Pancreas (tissue), 10 donors: Measurements from ENCODE around the gene RPL35. TPM values are rescaled to one million over a fixed set of nuclear protein-coding genes. Genes with fewer than 3 reads are reported as not detected.

Experiments used
- ATAC-seq, 4 donors: fragments of 200-7000 bp; cut with Tn5 transposase; one replicate each; pipeline versions ENCODE4 v1.8.0 to v1.9.1; 2020; ENCODE audit warnings: mild to moderate bottlenecking in 4 of 4, moderate library complexity in 4 of 4
- DNase-seq, 6 donors: peaks; one replicate each; pipeline ENCODE4 v3.0.0-alpha.2; 2020
- FAIRE-seq: peaks from 2 replicates; lab custom pipeline; 2012; peaks lifted over from hg19 to GRCh38; lab: Jason Lieb, UNC
- H3K27ac ChIP-seq, 4 donors: fragments of 200-600 bp; sonication (generic); 1 replicate in 3 of 4; 2 replicates in 1 of 4; pipeline versions ENCODE4 v1.5.0 to v1.8.0; 2020
- H3K27me3 ChIP-seq, 4 donors: fragments of 200-600 bp; one replicate each; pipeline ENCODE4 v1.8.0; 2021
- H3K36me3 ChIP-seq, 3 donors: fragments of 200-600 bp; sonication (generic) in 1 of 3; one replicate each; pipeline versions ENCODE4 v1.5.0 to v1.8.0; 2020 to 2021
- H3K4me1 ChIP-seq, 3 donors: fragments of 200-600 bp; one replicate each; pipeline ENCODE4 v1.8.0; 2021
- H3K4me3 ChIP-seq, 4 donors: fragments of 200-600 bp; sonication (generic) in 2 of 4; one replicate each; pipeline versions ENCODE4 v1.5.0 to v1.8.0; 2020 to 2021
- H3K9me3 ChIP-seq, 4 donors: fragments of 200-600 bp; one replicate each; pipeline ENCODE4 v1.8.0; 2021
- CTCF ChIP-seq, 4 donors: fragments of 200-600 bp; sonication (generic) in 3 of 4; IDR thresholded peaks; one replicate each; pipeline versions ENCODE4 v1.5.0 to v1.8.0; 2021; ENCODE audit warnings: antibody characterized with exemption in 4 of 4
- WGBS, 2 donors: extraction: QIAGEN DNeasy Blood & Tissue Kit; methylation state at CpG; one replicate each; pipeline ENCODE4 v1.1.7; 2013; 5-methylcytosine and 5-hydroxymethylcytosine counted together
- intact Hi-C, 3 donors: fragments of 100-400 bp; cut with DNase I; formaldehyde crosslinking; loops; one replicate each; pipeline versions ENCODE4 v1.11.1 to v1.14.2; 2022
- polyA plus RNA-seq, 2 donors: library from polyadenylated mRNA; stranded (reverse); fragments of 200-250 nt; gene quantifications; one replicate each; pipeline ENCODE4 v1.2.3, GENCODE V29; 2013
- total RNA-seq, 6 donors: library from RNA; stranded (reverse); fragmentation: NEBNext Ultra II Directional in 4 of 6; extraction: Animal tissue kit (Norgen Biotek cat#: 25700) in 4 of 6; gene quantifications; one replicate each; pipeline versions ENCODE4 v1.2.1 to v1.2.4, GENCODE V29; 2021 to 2023
- donor health status: healthy with polysubstance abuse.
- donor health status: DM: no; HTN: no; CAD: no; lungs with moderate emphysema.
- donor health status: DM: no; HTN: no; CAD: no.
- donor health status: control.
- donor health status: control.
- donor health status: Bipolar disorder and iron deficiency.
- donor health status: DM: yes; HTN: yes; CAD: no.
- donor health status: DM: no; HTN: no; CAD: no.
- donor health status: DM: no; HTN: no; CAD: no.
- donor health status: DM: yes; HTN: yes; CAD: no.

RPL35 gene
- total and polyA plus RNA-seq, 8 donors, result 711 to 3,795 (median 1,051) TPM

GRCh38 chr9:124871156-124871561 is 9.4 kb upstream of the RPL35 start:
- H3K36me3 ChIP-seq, result peaks cover 0 to 14% (median 13%) of the 10 kb centered on the region in 3 donors
- H3K4me1 ChIP-seq, result peaks cover 7 to 27% (median 11%) of the 10 kb centered on the region in 3 donors
- FAIRE-seq (no peak), DNase-seq (no peak), ATAC-seq (no peak)
- 69 to 81% methylated on average over 11 of the region's 11 CpGs for WGBS, 2 donors
- H3K9me3 ChIP-seq, result no peaks in the 10 kb centered on the region
- intact Hi-C loops, result no loop called here
- H3K4me3 ChIP-seq, result peak overlapping the region in 1 of 4 donors; percentile 92
- TF ChIP-seq CTCF (IDR thresholded peaks at IDR 0.05), result no peak
- no peaks in the 10 kb centered on the region for H3K27me3 ChIP-seq
- no peak overlapping the region for H3K27ac ChIP-seq

DNA sequence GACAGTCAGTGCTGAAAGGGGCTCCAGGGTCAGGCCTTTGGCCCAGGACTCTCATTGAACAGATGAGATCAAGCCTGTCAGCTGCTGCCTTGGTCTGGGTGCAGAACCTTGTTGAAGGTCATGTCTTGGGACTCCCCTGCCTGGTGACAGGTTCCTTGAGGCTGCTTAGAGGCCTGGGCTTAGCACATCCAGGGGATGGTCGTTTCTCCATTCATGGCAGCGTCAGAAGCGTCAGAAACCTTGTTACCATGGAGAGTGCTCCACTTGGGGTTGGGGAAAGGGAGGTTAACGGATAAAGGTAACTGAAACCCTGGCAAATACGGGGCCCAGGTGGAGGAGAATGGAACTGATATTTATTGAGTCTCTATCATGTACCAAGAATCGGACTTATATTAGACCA is 9.0 kb upstream of the RPL35 start:
- intact Hi-C loops, result no loop called here
- Histone ChIP-seq H3K9me3 (no peaks in the 10 kb centered on the region), H3K4me1 (peaks cover 7 to 27% (median 11%) of the 10 kb centered on the region in 3 donors), H3K27ac (peak overlapping the region in 3 of 4 donors; percentile 15 to 85 (median 85)), H3K27me3 (no peaks in the 10 kb centered on the region), H3K4me3 (peak overlapping the region in 2 of 4 donors; percentile 92 to 99), H3K36me3 (peaks cover 0 to 11% (median 9%) of the 10 kb centered on the region in 3 donors)
- FAIRE-seq (no peak), DNase-seq (no peak), ATAC-seq (no peak)
- 47 to 51% methylated on average over 6 of the region's 6 CpGs for WGBS, 2 donors
- no peak for TF ChIP-seq CTCF (IDR thresholded peaks at IDR 0.05)

DNA sequence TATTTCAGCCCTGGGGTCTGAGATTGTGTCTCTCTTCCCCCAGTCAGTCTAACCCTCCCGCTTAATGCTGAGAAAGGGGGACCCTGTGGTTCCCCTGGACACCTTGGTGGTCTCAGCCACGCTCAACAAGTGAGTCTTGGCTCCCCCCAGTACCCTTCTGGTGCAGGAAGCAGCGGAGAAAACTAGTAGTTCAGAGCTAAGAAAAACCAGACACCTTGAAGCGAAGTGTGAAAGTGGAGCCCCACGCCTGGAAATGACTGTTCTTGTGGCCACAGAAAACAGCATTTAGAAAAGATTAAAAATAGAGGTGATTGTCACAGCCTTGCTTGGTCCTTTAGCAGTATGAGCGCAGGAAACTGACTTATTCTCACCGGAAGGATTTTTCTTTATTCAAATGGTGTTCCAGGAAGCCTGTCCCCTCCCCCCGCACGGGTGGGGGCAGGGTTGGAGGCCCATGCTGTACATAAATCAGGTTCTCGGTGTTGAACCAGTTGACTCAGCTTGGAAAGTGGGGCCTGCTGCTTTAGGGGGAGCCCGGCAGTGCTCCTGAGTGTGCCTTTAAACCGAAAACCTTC is 8.3 kb upstream of the RPL35 start:
- WGBS, 2 donors, result 4 to 11% methylated on average over 12 of the region's 12 CpGs
- no peak for FAIRE-seq
- no peak for TF ChIP-seq CTCF (IDR thresholded peaks at IDR 0.05)
- no peaks in the 10 kb centered on the region for H3K27me3 ChIP-seq
- intact Hi-C loops, result no loop called here
- DNase-seq, result peak in 1 of 6 donors; percentile 40
- peak overlapping the region in 3 of 4 donors; percentile 85 for H3K27ac ChIP-seq
- peaks cover 0 to 4% (median 3%) of the 10 kb centered on the region in 3 donors for H3K36me3 ChIP-seq
- peak overlapping the region; percentile 92 to 99 (median 94) for H3K4me3 ChIP-seq
- H3K4me1 ChIP-seq, result peaks cover 7 to 27% (median 11%) of the 10 kb centered on the region in 3 donors
- peak in 3 of 4 donors; percentile 9 to 32 (median 22) for ATAC-seq
- no peaks in the 10 kb centered on the region for H3K9me3 ChIP-seq

GRCh38 chr9:124869466-124869985 is 7.8 kb upstream of the RPL35 start:
- Histone ChIP-seq H3K27ac (peak overlapping the region; percentile 85 to 90 (median 85)), H3K4me3 (peak overlapping the region; percentile 92 to 99 (median 94)), H3K36me3 (no peaks in the 10 kb centered on the region), H3K9me3 (no peaks in the 10 kb centered on the region), H3K4me1 (peaks cover 7 to 27% (median 11%) of the 10 kb centered on the region in 3 donors), H3K27me3 (no peaks in the 10 kb centered on the region)
- TF ChIP-seq CTCF (IDR thresholded peaks at IDR 0.05), result no peak
- FAIRE-seq, result no peak
- peak; percentile 19 to 39 (median 26) for ATAC-seq
- intact Hi-C loops, result no loop called here
- WGBS, 2 donors, result 0 to 1% methylated on average over 33 to 40 of the region's 41 CpGs
- peak in 4 of 6 donors; percentile 36 to 82 (median 64) for DNase-seq
